Muscle layer of duodenum (tissue), 2 donors: ENCODE data around the gene PRSS57.

ENCODE experiments used
- H3K27ac ChIP-seq: one replicate; pipeline ENCODE4 v1.7.0; 2013; ENCODE audit warnings: mild to moderate bottlenecking, low read length
- H3K27me3 ChIP-seq: one replicate; pipeline ENCODE4 v1.7.0; 2013; ENCODE audit warnings: low read depth, mild to moderate bottlenecking, control low read depth, low read length
- H3K36me3 ChIP-seq, 2 donors: one replicate each; pipeline ENCODE4 v1.7.0; 2013; ENCODE audit warnings: low read length in 2 of 2, control low read depth in 1 of 2, mild to moderate bottlenecking in 1 of 2; ENCODE audit not compliant: insufficient read depth in 2 of 2, control insufficient read depth in 1 of 2
- H3K4me1 ChIP-seq, 2 donors: one replicate each; pipeline ENCODE4 v1.7.0; 2013; ENCODE audit warnings: low read length in 2 of 2, mild to moderate bottlenecking in 2 of 2, control low read depth in 1 of 2, moderate library complexity in 1 of 2; ENCODE audit not compliant: insufficient read depth in 2 of 2, control insufficient read depth in 1 of 2
- H3K4me3 ChIP-seq, 2 donors: one replicate each; pipeline ENCODE4 v1.7.0; 2013; ENCODE audit warnings: low read length in 2 of 2, low read depth in 1 of 2, mild to moderate bottlenecking in 1 of 2
- H3K9me3 ChIP-seq, 2 donors: one replicate each; pipeline ENCODE4 v1.7.0; 2013; ENCODE audit warnings: low read length in 2 of 2, control low read depth in 1 of 2, mild to moderate bottlenecking in 1 of 2; ENCODE audit not compliant: control insufficient read depth in 1 of 2
- donor health status: healthy.

PRSS57 gene

GRCh38 chr19:652467-653389 lies 42.5 kb downstream of the PRSS57 start:
- Histone ChIP-seq H3K27me3 (no peaks in the 10 kb centered on the region), H3K4me1 (peaks cover 0 to 6% of the 10 kb centered on the region in 2 donors), H3K36me3 (peaks cover 0 to 55% of the 10 kb centered on the region in 2 donors), H3K27ac (no peak overlapping the region), H3K4me3 (no peak overlapping the region), H3K9me3 (no peaks in the 10 kb centered on the region)

GRCh38 chr19:651991-652390 lies 43.3 kb downstream of the PRSS57 start:
- H3K36me3 ChIP-seq: peaks cover 0 to 57% of the 10 kb centered on the region in 2 donors
- H3K27me3 ChIP-seq: no peaks in the 10 kb centered on the region
- no peaks in the 10 kb centered on the region for H3K4me1 ChIP-seq
- no peak overlapping the region for H3K27ac ChIP-seq
- no peak overlapping the region for H3K4me3 ChIP-seq
- H3K9me3 ChIP-seq: no peaks in the 10 kb centered on the region

- no peaks in the 10 kb centered on the region for H3K9me3 ChIP-seq
- no peaks in the 10 kb centered on the region for H3K4me1 ChIP-seq
- H3K4me3 ChIP-seq: no peak overlapping the region
- no peaks in the 10 kb centered on the region for H3K27me3 ChIP-seq
- no peak overlapping the region for H3K27ac ChIP-seq
- H3K36me3 ChIP-seq: peaks cover 0 to 64% of the 10 kb centered on the region in 2 donors
Measured at GRCh38 chr19:651114-651818, 44.0 kb downstream of the PRSS57 start.

- Histone ChIP-seq H3K4me1 (no peaks in the 10 kb centered on the region), H3K27me3 (no peaks in the 10 kb centered on the region), H3K36me3 (peaks cover 0 to 67% of the 10 kb centered on the region in 2 donors), H3K27ac (no peak overlapping the region), H3K9me3 (no peaks in the 10 kb centered on the region), H3K4me3 (no peak overlapping the region)
Measured at GRCh38 chr19:650121-650520, 45.1 kb downstream of the PRSS57 start.

- no peak overlapping the region for H3K27ac ChIP-seq
- no peak overlapping the region for H3K4me3 ChIP-seq
- H3K4me1 ChIP-seq: no peaks in the 10 kb centered on the region
- H3K27me3 ChIP-seq: no peaks in the 10 kb centered on the region
- peaks cover 0 to 72% of the 10 kb centered on the region in 2 donors for H3K36me3 ChIP-seq
- no peaks in the 10 kb centered on the region for H3K9me3 ChIP-seq
Measured at GRCh38 chr19:648904-649801, 46.1 kb downstream of the PRSS57 start.

GRCh38 chr19:648305-648704 lies 46.9 kb downstream of the PRSS57 start:
- Histone ChIP-seq H3K36me3 (peaks cover 0 to 67% of the 10 kb centered on the region in 2 donors), H3K27me3 (no peaks in the 10 kb centered on the region), H3K4me1 (no peaks in the 10 kb centered on the region), H3K4me3 (no peak overlapping the region), H3K9me3 (no peaks in the 10 kb centered on the region), H3K27ac (no peak overlapping the region)

GRCh38 chr19:647566-648284 lies 47.5 kb downstream of the PRSS57 start:
- Histone ChIP-seq H3K27ac (no peak overlapping the region), H3K9me3 (no peaks in the 10 kb centered on the region), H3K36me3 (peaks cover 0 to 61% of the 10 kb centered on the region in 2 donors), H3K27me3 (no peaks in the 10 kb centered on the region), H3K4me1 (no peaks in the 10 kb centered on the region), H3K4me3 (no peak overlapping the region)

GRCh38 chr19:646779-647565 lies 48.3 kb downstream of the PRSS57 start:
- no peaks in the 10 kb centered on the region for H3K4me1 ChIP-seq

GRCh38 chr19:645912-646778 lies 49.1 kb downstream of the PRSS57 start:
- Histone ChIP-seq H3K27me3 (no peaks in the 10 kb centered on the region), H3K4me3 (no peak overlapping the region), H3K27ac (no peak overlapping the region), H3K4me1 (no peaks in the 10 kb centered on the region), H3K36me3 (peaks cover 0 to 47% of the 10 kb centered on the region in 2 donors), H3K9me3 (no peaks in the 10 kb centered on the region)

More at GRCh38 chr19:646779-647565, 48.3 kb downstream of the PRSS57 start:
- Histone ChIP-seq H3K27ac (no peak overlapping the region), H3K9me3 (no peaks in the 10 kb centered on the region), H3K4me3 (no peak overlapping the region), H3K27me3 (no peaks in the 10 kb centered on the region), H3K36me3 (peaks cover 0 to 56% of the 10 kb centered on the region in 2 donors)
